K562 (cell line): ENCODE data around the gene KYAT1. TPM values are rescaled to one million over a fixed set of nuclear protein-coding genes. Genes with fewer than 3 reads are reported as not detected.

Experiments used
- CBFA2T2 ChIP-seq: fragments of 450-650 bp; conservative IDR thresholded peaks from 2 replicates; pipeline ENCODE4 v1.6.1; 2017; ENCODE audit warnings: mild to moderate bottlenecking
- CSDE1 ChIP-seq, 2 experiments: fragments of 450-650 bp; IDR thresholded peaks; 2 replicates each; pipeline ENCODE4 v1.6.1; 2016; ENCODE audit warnings: mild to moderate bottlenecking in 1 of 2
- FOXA1 ChIP-seq: fragments of 450-650 bp; IDR thresholded peaks from 2 replicates; pipeline ENCODE4 v1.6.1; 2016; ENCODE audit warnings: mild to moderate bottlenecking, borderline replicate concordance
- HNRNPLL ChIP-seq: fragments of 200-400 bp; formaldehyde crosslinking; IDR thresholded peaks from 2 replicates; pipeline ENCODE4 v1.6.1; 2017; ENCODE audit warnings: low read length, low read depth, mild to moderate bottlenecking; ENCODE audit not compliant: poor library complexity, severe bottlenecking
- LEF1 ChIP-seq: fragments of 450-650 bp; IDR thresholded peaks from 2 replicates; pipeline ENCODE4 v1.6.1; 2016; ENCODE audit warnings: mild to moderate bottlenecking
- MAFG ChIP-seq: fragments of 450-650 bp; conservative IDR thresholded peaks from 2 replicates; pipeline ENCODE4 v1.6.1; 2016; ENCODE audit warnings: missing genetic modification characterization, missing compliant biosample characterization
- NCOA6 ChIP-seq: fragments of 450-650 bp; IDR thresholded peaks from 2 replicates; pipeline ENCODE4 v1.6.1; 2017; ENCODE audit warnings: mild to moderate bottlenecking
- NFE2L1 ChIP-seq: fragments of 450-650 bp; IDR thresholded peaks from 2 replicates; pipeline ENCODE4 v1.6.1; 2016; ENCODE audit warnings: missing genetic modification characterization, low read depth, mild to moderate bottlenecking, missing compliant biosample characterization, moderate library complexity, borderline replicate concordance
- POLR3G ChIP-seq: IDR thresholded peaks from 2 replicates; pipeline ENCODE4 v1.6.1; 2011; ENCODE audit not compliant: insufficient read length, insufficient replicate concordance; ENCODE audit errors: extremely low read depth
- RCOR1 ChIP-seq, 2 experiments: IDR thresholded peaks; 2 replicates each; pipeline ENCODE4 v1.6.1; 2012; ENCODE audit warnings: low read depth in 2 of 2, low read length in 2 of 2, borderline replicate concordance in 1 of 2, improper control_type of control experiment in 1 of 2
- SAFB2 ChIP-seq: fragments of 200-400 bp; formaldehyde crosslinking; IDR thresholded peaks from 2 replicates; pipeline ENCODE4 v1.6.1; 2018; ENCODE audit warnings: borderline replicate concordance, low read length, low read depth, moderate library complexity; ENCODE audit not compliant: severe bottlenecking
- SIN3B ChIP-seq: fragments of 450-650 bp; IDR thresholded peaks from 2 replicates; pipeline ENCODE4 v1.6.1; 2017; ENCODE audit warnings: low read depth, mild to moderate bottlenecking, moderate library complexity
- SMARCA5 ChIP-seq: fragments of 450-650 bp; IDR thresholded peaks from 2 replicates; pipeline ENCODE4 v1.6.1; 2016
- YY1 ChIP-seq, 3 experiments: IDR thresholded peaks; 2 replicates each; pipeline ENCODE4 v1.6.1; 2011; ENCODE audit warnings: low read length in 2 of 3, mild to moderate bottlenecking in 2 of 3, moderate library complexity in 2 of 3, borderline replicate concordance in 1 of 3, control low read depth in 1 of 3, low read depth in 1 of 3; ENCODE audit not compliant: insufficient read depth in 3 of 3, insufficient replicate concordance in 2 of 3, control insufficient read depth in 1 of 3, insufficient read length in 1 of 3; ENCODE audit errors: extremely low read depth in 1 of 3
- polyA plus RNA-seq, 8 experiments: library from polyadenylated mRNA; depleted of rRNA in 4 of 8; stranded (reverse) in 5 of 8; unstranded in 3 of 8; fragments of >200 nt; fragmentation: Nextera tagmentation in 2 of 8; fragmentation: Illumina TruSeq in 1 of 8; extraction: Ambion mirVana in 2 of 8; extraction: Trizol in 1 of 8; gene quantifications; 2 replicates each; pipeline versions ENCODE4 v1.2.1 to v1.2.3, GENCODE V29; 2011 to 2014; ENCODE audit warnings: inconsistent platforms in 1 of 8, missing spikeins in 1 of 8
- total RNA-seq, 7 experiments: library from RNA; depleted of rRNA in 6 of 7; stranded (reverse); fragments of >200 nt in 6 of 7; fragmentation: Illumina TruSeq in 2 of 7; extraction: Trizol in 2 of 7; gene quantifications; 2 replicates each; pipeline versions ENCODE4 v1.2.1 to v1.2.3, GENCODE V29; 2011 to 2021; ENCODE audit warnings: low replicate concordance in 1 of 7
- TF ChIP-seq, protein P1 (sequence below), 2 experiments: fragments of 450-650 bp in 1 of 2; sonication (generic) in 1 of 2; formaldehyde crosslinking in 1 of 2; IDR thresholded peaks in 1 of 2; conservative IDR thresholded peaks in 1 of 2; 2 replicates each; pipeline versions ENCODE4 v1.6.1 to v1.8.1; 2016 to 2023; ENCODE audit warnings: mild to moderate bottlenecking in 2 of 2, moderate library complexity in 2 of 2, inconsistent platforms in 1 of 2, missing genetic modification reagents in 1 of 2
- TF ChIP-seq, protein P2 (sequence below): fragments of 450-650 bp; IDR thresholded peaks from 2 replicates; pipeline ENCODE4 v1.6.1; 2016; ENCODE audit warnings: missing biosample characterization, missing genetic modification characterization
- TF ChIP-seq, protein P3 (sequence below): fragments of 450-650 bp; IDR thresholded peaks from 2 replicates; pipeline ENCODE4 v1.6.1; 2016; ENCODE audit warnings: low read depth

The KYAT1 gene
- total and polyA plus RNA-seq, 9 of the 15 experiments (the other 6 are each of a cell fraction or from before 2014, with no cell fraction given) = 6.4 to 16.8 (median 11.1) TPM

DNA sequence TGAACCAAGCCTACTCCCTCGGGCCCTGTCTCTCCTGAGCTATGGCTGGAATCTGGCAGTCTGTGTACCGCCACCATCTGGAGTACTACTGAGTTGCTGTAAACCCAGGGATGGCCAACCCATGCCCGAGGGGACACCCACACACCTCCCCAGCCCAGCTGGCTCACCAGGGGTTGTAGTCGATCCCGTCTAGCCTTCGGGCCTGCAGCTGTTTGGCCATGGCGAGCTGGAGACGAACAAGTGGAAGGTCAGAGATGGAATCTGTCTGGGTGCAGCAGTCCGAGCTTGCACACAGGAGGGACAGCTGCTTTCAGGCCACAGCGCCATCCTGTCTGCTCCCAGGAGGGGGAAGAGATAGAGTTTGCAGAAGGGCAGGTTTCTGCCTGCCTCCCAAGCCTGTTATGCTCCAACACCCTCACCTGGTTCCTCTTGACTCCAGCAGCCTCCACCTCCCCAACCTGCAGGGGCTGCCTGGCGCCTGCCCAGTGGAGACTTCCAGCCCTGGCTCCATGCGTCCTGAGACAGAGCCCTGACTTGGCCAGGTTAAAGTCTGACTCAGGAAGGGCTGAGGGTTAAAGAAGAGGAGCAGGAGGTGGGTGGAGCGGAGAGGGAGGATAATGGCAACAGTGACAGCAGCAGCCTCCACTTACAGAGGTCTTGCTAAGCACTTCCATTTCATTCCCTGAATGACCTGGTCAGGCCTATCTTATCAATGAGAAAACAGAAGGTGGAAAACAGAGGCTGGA, 36.4 kb downstream of the KYAT1 start (continued):
- TF ChIP-seq, protein P1, sequence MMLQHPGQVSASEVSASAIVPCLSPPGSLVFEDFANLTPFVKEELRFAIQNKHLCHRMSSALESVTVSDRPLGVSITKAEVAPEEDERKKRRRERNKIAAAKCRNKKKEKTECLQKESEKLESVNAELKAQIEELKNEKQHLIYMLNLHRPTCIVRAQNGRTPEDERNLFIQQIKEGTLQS (IDR thresholded peaks at IDR 0.05) = peak; percentile 53
- TF ChIP-seq, protein P1 (CRISPR knock-in tag; conservative IDR thresholded peaks at IDR 0.05) = no peak
- TF ChIP-seq NFE2L1 (tag) (no peak), FOXA1 (no peak), MAFG (tag) (no peak), RCOR1 (IDR thresholded peaks at IDR 0.05; ENCODE audit: borderline replicate concordance in 1 of 2, low read depth in 2 of 2, low read length in 2 of 2) (peak; percentile 45 to 77; a peak in 2 of 4 replicates), LEF1 (peak; percentile 85; the same call in 1 of the 2 replicates), SMARCA5 (no peak), POLR3G (no peak), CBFA2T2 (peak; percentile 88), HNRNPLL (no peak), NCOA6 (no peak), YY1 (IDR thresholded peaks at IDR 0.05; ENCODE audit: borderline replicate concordance in 1 of 3, control insufficient read depth in 1 of 3, extremely low read depth in 1 of 3, insufficient read depth in 3 of 3, insufficient read length in 1 of 3, insufficient replicate concordance in 2 of 3, low read depth in 1 of 3, low read length in 2 of 3) (peak in 1 of 3 experiments; percentile 52), SIN3B (no peak), SAFB2 (no peak), CSDE1 (IDR thresholded peaks at IDR 0.05) (no peak)
- TF ChIP-seq, protein P2, sequence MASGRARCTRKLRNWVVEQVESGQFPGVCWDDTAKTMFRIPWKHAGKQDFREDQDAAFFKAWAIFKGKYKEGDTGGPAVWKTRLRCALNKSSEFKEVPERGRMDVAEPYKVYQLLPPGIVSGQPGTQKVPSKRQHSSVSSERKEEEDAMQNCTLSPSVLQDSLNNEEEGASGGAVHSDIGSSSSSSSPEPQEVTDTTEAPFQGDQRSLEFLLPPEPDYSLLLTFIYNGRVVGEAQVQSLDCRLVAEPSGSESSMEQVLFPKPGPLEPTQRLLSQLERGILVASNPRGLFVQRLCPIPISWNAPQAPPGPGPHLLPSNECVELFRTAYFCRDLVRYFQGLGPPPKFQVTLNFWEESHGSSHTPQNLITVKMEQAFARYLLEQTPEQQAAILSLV (tag) = no peak
- TF ChIP-seq, protein P3, sequence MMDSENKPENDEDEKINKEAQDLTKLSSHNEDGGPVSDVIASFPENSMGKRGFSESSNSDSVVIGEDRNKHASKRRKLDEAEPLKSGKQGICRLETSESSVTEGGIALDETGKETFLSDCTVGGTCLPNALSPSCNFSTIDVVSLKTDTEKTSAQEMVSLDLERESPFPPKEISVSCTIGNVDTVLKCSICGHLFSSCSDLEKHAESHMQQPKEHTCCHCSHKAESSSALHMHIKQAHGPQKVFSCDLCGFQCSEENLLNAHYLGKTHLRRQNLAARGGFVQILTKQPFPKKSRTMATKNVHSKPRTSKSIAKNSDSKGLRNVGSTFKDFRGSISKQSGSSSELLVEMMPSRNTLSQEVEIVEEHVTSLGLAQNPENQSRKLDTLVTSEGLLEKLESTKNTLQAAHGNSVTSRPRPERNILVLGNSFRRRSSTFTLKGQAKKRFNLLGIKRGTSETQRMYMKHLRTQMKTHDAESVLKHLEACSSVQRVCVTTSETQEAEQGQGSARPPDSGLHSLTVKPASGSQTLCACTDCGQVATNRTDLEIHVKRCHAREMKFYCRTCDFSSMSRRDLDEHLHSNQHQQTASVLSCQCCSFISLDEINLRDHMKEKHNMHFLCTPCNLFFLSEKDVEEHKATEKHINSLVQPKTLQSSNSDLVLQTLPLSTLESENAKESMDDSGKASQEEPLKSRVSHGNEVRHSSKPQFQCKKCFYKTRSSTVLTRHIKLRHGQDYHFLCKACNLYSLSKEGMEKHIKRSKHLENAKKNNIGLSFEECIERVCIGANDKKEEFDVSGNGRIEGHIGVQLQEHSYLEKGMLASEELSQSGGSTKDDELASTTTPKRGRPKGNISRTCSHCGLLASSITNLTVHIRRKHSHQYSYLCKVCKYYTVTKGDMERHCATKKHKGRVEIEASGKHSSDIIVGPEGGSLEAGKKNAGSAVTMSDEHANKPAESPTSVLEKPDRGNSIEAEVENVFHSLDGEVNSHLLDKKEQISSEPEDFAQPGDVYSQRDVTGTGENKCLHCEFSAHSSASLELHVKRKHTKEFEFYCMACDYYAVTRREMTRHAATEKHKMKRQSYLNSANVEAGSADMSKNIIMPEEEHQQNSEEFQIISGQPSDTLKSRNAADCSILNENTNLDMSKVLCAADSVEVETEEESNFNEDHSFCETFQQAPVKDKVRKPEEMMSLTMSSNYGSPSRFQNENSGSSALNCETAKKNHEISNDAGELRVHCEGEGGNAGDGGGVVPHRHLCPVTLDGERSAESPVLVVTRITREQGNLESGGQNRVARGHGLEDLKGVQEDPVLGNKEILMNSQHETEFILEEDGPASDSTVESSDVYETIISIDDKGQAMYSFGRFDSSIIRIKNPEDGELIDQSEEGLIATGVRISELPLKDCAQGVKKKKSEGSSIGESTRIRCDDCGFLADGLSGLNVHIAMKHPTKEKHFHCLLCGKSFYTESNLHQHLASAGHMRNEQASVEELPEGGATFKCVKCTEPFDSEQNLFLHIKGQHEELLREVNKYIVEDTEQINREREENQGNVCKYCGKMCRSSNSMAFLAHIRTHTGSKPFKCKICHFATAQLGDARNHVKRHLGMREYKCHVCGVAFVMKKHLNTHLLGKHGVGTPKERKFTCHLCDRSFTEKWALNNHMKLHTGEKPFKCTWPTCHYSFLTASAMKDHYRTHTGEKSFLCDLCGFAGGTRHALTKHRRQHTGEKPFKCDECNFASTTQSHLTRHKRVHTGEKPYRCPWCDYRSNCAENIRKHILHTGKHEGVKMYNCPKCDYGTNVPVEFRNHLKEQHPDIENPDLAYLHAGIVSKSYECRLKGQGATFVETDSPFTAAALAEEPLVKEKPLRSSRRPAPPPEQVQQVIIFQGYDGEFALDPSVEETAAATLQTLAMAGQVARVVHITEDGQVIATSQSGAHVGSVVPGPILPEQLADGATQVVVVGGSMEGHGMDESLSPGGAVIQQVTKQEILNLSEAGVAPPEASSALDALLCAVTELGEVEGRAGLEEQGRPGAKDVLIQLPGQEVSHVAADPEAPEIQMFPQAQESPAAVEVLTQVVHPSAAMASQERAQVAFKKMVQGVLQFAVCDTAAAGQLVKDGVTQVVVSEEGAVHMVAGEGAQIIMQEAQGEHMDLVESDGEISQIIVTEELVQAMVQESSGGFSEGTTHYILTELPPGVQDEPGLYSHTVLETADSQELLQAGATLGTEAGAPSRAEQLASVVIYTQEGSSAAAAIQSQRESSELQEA = no peak; the same call in 1 of the 2 replicates
